ENCODE data around the gene IGSF9.

The IGSF9 gene

DNA sequence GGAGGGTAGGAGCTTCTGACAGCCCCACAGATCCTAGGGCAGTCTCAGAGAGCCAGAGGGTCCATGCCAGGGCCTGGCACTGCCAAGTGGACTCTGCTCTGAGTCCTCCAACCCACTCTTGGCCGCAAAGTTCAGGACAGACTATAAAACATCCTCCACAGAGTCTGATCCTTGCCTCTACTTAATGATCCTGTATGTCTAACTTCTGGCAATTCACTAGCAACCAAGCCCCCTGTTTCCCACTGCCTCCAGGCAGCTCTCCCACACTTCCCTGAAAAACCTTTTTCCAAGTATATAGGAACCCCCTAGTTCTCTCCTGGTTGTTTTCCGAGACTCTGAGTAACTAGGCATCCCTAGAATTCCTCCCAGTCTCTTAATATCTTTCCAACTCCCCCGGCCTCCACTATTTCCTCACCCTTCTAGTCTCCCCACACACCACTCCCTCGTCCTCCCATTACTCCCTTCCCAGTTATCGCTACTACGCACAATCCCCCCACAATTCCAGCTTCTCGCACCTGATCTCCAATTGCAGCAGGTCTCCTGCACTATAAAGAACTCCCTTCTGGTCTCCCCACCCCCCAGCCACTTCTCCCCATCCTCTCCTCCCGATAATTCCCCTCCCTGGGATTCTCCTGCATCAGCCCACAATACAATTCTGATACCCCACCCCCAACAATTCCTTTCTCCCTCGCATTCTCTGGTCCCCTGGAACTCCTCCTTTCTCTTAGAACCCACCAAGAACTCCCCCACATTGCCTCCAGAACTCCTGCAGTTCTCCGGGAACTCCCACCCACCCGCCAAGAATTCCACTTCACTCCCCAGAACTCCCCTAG is 574 bp downstream of the IGSF9 start:
- no peak for DNase-seq

DNA sequence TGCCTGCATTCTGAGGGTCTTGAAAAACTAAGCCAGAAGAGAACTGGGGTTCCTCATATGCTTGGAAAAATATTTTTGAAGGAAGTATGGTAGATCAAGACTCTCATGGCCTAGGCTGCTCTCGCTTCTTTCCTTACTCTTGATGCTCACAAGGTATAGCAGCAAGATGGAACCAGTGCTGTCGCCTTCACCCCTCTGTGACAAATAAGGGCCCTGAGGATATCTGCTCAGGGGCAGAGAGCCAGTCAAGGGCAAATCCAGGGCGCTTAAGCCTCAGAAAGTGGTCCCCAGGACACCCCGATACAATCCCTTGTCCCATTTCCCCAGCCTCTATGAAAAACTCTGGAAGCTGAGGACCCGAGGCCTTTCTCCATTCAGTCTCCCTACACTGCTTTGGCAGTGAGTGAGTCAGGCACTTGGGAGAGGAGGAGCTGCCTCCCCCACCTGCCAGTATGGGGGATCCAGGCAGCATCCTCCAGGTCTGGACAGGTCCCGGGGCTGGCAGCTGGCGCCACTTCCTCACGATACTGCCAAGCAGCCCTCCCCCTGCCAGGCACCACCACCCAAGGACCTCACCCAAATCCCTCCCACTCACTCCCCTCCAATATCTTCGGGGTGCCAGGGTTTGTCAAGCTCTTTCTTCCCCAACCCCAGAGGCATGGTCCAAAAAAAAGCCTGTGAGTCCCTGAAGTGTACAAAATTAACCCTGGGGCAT is 1.3 kb downstream of the IGSF9 start:
- no peak for DNase-seq

DNA sequence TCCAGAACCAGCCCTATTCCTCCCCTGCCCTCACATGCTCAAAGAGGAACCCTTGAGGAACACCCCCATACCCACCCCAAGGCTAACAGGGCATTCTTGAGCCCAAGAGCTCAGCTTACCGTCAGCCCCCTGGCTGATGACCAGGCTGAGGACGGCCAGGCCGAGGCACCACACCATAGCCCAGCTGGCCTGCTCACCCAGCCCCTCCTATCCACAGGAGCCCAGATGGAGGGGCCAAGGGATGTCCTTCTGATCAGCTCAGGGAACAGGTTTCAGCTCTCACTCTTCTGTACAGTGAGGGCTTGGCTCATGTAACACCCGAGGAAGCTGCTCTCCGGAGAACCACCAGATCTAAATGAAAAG is 2.2 kb downstream of the IGSF9 start:
- no peak for DNase-seq

DNA sequence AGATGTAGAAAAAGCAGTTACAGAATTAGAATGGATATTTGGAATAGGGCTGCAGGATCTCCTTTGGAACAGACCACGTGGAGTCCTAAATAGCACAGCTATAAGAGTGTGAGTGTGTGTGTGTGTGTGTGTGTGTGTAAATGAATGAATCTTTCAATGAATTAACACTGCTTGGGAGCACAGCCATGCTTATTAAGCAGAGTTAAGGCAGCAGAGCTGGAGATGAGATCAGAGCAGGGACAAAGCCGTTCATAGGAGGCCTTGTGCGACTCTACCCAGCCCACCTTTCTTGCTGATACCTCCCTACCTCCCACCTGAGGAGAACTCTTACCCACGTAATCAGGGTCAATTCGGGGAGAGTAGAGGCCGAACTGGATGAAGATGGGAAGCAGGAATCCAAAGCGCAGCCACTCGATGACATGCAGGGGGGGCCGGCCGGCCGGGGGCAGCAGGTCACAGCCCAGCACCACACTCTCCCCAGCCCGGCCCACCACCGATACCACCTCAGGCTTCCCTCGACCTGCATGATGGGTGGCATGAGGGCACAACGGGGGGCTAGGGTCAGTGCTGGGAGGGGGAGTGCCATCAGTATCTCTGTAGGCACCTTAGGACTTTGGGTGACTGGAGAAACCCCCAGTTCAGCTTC is 2.7 kb downstream of the IGSF9 start:
- DNase-seq = no peak

DNA sequence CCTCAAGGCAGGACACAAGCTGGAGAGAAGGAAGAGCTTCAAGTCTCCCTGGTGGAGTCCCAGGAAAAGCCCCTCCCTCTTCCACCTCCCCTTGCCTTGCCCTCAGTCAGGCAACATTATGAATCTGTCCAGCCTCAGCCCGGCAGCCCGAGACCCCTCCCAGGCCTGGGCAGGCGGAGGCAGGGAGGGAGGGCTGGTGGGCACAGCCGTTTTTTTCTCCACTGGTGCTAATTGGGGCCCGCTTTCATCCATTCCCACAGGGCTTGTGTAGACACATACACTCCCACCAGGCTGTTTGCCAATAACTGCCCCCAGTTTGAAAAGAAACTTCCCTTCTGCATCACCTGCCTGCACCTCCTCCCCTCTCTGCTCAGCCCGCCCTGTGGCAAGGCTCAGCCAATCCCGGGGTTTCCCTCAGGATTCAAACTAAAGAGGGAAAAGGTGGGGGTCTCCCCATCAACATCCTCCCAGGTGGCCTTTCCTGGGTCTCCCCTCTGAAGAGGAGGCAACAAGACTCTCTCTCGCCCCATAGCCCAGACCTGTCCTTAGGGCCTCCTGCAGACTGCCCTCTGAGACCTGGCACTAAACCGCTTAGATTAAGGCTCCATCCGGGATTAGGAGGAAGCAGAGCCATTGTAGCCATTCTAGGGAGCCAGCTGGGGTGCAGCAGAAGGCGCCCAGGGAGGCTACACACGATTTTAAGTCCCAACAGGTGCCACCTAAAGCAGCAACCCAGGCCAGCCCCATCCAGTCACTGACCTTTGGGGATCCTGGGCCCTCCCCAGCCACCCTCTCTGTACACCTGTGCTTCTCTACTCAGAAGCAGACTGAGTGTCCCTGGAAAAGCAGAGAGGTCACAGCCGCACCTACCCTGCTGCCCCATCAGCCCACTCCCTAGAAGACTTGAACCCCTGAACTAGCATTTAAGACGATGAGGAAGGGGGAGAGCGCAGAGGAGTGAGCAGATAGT is 3.5 kb downstream of the IGSF9 start:
- DNase-seq = peak; percentile 57

DNA sequence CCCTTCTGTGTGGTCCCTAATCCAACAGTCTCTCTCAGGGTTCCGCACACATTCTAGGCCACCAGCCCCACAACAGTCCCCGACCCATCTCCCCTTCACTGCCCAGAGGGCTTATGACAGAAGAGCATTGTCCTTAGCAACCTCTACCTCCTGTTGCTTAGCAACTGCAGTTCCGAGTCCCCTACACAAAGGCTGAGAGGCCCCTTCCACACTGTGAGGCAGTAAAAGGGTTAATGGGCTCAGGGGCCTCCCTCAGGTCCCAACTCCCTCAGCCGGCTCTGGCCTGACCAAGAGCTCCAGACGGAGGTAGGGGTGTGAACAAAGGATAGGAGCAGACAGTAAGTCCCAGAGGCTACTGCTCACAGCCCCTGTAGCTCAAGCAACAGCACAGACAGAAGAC is 4.3 kb downstream of the IGSF9 start:
- no peak for DNase-seq

DNA sequence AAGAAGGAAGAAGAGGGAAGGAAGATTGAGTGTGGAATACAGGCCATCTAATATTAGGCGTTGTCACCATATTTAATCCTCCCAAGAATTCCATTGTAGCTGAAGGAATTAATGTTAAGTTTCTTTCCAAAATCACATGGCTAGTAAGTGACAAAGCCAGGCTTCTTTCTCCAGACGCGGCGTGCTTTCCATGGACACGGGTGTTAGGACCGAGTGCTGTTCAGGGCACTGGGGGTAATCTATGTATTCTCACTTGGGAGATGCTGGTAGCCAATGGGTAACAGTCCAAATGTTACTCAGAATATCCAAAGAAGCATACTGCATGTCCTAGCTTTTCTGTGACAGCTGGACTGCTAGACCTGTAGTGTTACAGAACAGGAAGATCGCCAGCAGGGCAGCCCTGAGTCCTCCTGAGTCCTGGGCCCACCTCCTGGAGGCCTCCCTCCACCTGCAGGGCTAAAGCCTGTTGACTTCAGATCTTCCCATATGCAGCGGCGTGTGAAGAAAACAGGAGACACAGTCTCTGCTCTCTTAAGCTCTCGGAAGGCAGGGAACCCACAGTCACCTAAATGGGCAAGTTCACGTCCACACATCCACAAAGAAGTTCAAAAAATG is 5.3 kb downstream of the IGSF9 start:
- no peak for DNase-seq

DNA sequence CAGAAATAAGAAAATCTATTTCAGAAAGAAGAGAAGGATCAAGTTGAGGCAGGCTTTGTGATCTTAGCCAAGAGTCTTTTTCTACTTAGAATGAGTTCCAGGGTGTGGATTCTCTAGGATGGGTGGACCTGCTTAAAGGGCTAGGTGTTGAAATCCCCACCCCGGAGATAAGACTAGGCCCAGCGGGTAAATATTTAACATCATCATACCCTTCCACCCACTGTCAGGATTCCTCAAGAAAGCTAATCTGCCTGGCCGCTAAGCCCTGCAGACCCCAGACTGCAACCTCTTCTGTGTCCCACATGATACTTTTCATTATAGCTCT is 5.8 kb downstream of the IGSF9 start:
- no peak for DNase-seq

DNA sequence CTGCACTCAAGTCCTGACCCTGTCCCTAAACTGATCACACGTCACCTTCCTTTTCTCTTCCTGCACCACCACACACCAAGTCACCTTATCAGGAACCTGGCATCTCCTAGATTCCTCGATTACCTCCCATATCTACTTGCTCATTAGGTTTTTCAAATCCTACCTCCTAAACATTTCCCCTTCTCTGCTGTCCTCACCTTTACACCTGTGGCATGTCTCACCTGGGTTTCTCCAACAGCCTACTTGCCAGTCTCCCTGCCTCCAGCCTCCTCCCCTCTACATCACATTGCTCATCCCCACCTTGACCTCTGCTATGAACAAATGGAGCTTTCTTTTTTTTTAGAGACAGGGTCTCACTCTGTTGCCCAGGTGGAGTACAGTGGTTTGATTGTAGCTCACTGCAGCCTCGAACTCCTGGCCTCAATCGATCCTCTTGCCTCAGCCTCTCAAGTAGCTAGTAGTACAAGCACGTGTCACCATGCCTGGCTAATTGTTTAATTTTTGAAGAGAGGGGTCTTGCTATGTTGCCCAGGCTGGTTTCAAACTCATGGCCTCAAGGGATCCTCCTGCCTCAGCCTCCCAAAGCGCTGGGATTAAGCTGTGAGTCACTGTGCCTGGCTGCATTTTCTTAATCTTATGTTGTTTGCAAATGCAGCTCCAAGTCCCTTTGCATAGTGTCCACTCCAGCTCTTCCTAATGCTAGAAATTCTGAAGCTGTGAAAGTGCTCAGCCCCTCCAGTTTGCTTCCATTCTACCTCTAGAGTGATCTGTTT is 6.3 kb downstream of the IGSF9 start:
- no peak for DNase-seq

DNA sequence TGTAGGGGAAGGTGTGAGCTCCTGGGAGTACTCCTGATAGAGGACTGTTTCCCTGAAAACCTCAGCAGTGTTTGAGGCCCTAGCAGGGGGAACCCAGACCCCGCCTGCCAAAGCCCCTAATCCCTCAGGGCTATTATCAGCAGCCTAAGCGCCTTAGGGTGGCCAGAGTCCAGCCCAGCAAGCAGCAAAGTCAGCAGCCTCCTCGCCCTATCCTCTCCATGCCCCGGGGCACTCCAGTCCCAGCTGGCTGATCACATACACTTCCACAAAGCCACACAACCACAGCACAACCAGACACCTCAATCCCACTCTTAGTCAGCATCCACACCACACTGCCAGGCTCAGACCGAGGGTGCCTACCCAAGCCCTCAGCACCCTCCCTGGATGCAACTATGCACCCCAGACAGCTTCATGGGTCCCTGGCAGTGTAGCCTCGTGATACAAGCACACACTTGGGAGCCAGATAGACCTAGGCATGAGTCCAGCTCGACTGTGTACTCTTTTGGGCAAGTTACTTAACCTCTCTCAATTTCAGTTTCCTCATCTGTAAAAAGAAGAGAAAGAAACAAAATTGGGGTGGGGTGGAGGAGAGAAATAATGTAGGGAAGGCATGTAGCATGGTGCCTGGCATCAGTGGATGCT is 7.1 kb downstream of the IGSF9 start:
- no peak for DNase-seq

DNA sequence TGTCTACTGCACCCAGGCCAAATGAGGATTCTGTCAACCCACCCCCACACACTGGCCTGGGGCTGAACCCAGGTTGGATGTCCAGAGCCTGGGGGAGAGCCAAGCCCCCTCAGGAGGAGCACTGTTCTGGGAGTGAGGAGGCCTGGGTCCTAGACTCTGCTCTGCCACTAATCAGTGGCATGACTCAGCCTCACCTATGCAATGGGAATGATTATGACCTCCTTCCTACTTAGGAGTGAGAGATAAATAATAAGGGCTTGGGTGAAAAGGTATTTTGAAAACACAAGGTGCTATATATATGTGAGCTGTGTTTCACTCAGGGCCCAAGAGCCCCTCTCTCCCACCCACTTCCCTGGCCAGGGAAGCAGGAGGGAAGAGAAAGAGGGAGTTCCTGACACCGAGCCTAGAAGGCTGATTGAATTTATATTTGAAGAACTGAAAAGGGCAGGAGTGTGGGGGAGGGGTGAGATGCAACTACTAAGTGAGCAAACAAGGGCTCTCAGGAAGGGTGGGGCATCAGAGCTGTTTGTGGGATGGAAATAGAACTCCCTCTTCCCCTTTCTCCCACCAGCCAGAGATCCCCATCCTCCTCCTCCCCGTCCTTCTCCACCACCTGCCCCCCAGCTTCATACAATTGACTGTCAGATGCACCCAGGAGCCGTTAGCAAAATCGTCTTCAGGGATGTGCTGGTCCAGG is 8.2 kb downstream of the IGSF9 start:
- no peak for DNase-seq

DNA sequence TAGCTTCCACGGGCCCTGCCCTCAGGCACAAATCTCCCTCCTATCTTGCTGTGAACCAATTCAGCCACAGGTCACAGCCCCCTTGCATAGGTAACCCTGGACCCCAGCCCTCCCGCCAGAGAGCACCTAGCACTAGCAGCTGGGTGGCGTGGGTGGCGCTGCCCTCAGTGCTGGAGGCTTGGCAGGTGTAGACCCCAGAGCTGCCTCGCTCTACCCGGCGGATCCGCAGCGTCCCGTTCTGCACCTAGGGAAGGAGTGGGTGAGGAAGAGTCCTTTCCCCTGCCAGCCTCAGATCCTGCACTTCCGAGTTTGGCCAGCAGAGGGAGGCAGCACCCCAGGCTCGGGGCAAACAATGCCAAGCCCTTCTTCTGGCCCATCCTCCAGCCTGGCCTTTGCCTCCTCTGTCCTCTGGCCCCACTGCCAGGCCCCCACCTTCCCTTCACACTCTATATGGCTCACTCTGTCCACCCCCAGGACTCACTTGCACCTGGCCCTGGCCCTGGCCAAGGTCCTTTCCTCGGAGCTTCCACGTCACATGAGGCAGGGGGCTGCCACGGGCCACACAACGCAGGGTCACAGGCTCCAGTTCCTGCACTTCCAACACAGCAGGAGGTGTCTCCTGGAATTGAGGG is 9.0 kb downstream of the IGSF9 start:
- DNase-seq = no peak

DNA sequence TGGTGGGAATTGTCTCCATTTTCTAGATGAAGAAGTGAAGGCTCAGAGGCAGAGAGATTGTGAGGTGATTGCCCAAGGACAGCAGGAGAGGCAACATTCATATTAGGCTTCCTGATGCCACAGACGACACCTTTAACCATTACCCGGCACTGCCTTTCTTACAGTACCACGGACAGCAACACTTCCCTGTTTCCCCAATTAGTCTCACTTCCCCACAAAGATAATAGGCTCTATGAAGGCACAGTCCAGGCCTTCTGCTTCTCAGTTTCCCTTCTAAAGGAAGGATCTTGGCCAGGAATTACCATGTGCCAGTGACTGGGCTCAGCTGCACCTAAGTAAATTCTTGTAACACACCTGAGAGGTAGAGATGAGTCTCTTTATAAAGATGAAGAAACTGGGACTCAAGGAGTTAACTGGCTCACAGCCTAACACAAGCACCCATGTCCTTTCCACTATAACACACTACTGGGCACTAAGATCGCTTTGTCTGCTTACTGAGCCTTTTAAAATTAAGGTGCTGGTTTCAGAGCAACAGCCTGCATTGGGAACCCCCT is 9.6 kb downstream of the IGSF9 start:
- no peak for DNase-seq

DNA sequence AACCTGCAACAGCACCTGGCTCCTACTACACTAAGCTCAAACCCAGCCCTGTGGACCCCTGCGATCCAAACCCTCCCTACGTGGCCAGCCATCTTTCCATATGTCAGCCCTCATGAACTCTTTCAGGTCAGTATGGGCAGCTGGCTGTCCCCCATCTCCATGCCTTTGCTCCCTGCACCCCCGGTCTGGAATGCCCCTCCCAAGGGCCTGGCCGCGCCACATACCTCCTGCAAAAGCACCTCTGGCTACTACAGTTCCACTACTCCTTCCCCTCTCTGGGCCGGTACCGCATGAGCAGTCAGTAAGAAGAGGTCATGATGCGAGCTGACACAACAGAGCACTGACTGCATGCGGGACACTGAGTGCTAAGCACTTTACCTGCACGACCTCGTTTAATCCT is 10.1 kb downstream of the IGSF9 start:
- no peak for DNase-seq

DNA sequence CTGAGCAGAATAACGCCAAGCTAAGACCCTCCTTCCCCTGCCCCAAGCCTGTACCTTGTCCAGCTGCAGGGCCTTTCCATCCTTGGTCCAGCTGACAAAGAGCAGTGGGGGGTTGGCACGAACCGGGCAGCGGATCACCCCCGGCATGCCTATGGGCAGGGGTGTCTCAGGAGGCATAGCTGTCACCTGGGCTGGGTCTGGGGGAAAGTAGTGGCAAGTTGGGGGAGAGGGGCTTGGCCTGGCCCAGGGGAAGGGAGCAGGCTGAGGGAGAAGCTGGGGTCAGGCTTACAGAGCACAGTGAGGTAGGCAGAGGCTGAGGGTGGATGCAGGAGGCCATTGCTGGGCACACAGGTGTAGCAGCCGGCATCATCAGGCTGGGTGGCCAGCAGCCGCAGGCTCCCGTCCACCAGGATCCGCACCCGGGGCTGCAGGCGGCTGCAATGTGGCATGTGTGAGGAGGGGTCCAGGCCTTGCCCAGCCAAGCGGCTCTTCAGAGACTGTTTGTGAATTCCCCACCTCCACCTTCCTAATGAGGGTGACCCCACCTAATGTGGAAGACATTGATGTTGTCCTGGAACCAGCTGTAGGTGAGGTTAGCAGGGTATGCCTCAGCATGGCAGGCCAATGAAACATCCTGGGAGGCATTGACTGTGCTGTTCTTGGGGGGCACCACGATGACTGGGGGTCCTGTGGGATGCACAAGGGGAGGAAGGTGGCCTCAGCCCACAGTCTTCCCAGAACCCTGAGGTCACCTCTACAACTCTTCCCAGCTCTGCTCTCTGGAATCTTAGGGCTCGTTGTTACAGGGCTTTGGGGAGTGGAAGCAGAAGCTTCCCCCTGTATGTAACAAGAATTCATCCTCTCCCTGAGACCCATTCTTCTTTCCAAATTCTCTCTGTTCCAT is 11.0 kb downstream of the IGSF9 start:
- DNase-seq = no peak

DNA sequence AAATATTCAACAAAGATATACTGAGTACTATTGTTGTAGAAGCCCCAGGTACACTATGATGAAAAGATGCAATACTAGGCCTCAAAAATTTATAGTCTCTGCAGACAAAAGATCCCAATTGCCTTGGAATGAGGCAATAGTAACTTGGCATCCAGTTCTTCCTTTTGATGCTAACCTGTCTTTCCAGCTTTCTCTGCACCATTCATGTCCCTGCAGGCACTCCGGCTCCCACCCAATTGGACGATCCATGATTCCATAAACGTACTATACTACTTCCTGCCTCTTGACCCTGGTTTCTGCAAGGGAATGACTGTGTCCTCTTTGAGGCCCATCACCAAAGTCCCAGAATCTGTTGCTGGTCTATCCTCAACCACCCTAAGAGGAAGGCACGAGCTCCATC is 12.1 kb downstream of the IGSF9 start:
- DNase-seq = no peak

DNA sequence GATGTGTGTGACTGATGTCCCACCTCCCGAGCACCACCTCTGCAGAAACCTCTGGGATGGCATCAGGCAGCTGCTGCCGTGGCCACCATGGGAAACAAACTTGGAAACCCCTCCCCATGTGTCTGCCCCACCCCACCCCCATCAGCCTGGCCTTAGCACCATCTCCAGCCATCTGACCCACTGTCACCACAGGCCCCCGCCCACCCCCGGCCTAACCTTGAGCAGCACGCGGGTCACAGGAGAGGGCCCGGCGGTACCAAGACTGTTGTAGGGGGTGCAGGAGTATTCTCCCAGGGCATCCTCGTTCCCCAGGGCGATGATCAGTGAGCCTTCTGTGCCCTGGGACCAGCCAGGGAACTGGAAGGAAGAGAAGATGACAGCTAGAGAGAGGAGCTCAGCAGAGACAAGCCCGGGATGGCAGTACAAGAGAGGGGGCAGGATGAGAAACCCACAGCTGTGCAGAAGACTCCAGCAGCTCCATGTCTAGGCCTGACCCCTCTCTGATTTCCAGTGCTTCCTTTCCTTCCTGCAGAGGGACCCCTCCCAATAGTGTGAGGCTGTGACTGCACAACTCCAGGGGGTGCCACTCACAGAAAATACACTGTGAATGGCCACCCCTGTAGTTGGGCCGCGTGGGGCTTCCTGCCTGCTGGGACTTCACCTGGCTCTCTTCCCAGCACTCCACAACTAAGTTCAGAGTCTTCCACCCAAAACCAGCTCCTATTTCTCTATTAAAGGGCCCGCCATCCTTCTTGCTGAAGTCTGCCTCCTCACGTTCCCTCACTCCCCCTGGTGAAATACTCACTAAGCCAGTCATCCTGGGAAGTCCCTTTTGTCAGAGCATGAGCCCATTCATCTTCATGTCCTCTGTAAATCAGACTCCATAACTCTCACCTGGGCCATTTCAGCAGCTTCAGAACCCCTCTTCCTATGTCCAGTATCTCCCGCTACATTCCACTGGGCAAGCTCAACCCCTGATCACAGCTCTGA is 12.8 kb downstream of the IGSF9 start:
- DNase-seq = no peak
